ENCODE results near the gene ZNF273.
"Not testable (repeated sequence)": the region's sequence is repeated elsewhere in the genome, so short reads cannot be mapped to it uniquely, and the experiment has no call there.

The ZNF273 gene

DNA sequence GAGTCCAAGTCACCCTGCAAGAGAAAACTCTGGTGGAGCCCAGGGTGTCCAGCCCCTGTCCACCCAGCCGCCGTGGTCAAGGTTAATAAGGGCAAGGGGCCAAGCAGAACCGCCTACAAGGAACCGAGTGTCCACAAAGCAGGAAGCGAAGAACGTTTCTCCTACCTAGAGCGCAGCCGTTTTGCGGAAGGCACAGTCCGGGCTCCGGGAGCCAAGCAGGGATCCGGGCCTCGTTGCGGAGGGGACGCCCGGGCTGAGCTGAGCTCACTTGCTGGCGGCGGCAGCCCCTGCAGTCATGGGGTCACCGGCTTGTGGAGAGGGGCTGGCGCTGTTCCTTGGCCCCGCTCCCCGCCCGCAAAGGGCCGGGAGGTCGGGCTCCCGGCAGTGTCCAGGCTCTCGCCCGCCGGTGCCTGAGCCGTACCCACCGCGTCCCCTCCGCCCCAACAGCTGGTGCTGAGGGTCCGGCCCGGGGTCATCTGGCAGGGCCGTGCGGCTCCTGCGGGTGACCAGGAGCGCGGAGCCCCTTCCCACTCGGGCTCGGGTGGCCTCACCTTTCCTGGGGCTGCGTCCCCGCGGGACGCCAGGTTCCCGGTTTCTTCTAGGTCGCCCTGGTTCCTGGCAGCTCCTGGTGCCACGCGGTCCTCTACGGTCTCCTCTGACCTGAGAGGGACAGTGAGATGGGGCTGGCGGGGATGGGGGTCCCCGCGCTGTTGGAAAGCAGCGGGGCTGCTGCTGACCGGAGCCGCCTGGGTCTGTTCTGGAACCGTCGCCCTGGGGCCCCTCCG, 14.0 kb upstream of the ZNF273 start:
- peak; percentile 41 for DNase-seq (ENCODE audit: low spot score)

DNA sequence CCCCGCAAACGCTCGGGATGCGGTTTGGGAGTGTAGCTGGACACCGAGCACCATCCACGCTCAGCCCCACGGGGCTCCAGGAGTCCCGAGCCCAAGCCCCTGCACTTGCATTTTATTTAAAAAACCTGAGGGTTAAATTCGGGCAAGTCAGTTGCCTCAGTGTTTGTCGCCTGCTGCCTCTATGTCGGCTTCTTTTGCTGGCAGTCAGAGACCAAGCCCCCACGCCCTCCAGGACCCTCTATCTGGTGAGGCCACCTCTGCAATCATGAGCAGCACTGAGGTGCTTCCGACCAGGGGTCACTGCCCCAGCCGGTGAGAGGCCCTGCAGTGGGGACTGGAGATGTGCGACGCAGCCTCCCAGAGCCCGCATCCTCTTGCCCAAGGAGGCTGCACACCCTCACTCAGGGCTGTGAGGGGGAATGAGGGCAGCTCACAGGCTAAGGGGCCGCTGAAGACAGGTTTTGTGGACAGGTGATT, 13.3 kb upstream of the ZNF273 start:
- DNase-seq (ENCODE audit: low spot score) = peak; percentile 6

DNA sequence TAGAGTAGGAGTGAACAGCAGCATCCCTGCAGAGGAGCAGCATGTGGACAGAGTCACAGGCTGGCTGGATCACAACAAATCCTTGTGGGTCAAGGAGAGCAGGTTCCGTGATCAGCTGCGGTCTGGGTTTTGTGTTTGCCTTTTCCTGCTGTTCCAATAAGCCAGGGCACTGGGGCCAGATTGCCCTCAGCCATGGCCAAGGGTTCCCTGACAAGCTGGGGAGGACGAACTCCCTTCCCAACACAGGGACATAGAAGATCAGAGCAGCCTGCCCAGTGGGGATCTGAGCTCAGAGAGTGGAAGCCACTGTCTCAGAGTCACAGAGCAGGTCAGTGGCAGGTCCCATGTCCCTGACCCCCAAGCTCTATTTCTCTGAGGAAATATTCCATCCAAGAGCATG, 12.8 kb upstream of the ZNF273 start:
- not testable (repeated sequence) for DNase-seq (ENCODE audit: low spot score)

DNA sequence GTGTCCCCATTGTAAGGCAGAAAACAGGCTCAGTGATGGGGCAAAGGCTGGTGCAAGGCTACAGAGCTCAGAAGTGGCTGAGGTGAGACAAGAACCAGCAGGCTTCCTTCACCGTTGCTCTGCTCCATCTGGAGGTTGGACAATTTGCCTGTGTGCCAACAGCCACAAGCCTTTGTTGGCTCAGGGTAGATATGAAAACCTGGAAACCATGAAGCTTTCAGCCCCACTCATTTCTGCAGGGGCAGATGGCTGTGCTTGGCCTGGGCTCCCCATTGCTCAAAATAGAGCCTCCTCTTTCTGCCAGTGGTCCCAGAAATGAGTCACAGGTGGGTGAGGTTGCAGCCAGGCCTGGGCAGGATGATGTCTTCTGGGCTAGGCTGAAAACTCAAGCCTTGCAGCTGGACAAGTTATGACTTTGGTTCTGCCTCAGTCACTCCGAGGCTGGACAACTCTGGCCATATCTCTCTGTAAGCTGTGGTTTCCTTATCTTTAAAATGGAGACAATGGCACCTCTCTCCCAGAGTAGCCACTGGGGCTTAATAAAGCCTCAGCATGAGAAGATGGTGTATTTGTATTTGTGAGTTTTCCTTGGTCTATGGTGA, 12.2 kb upstream of the ZNF273 start:
- peak; percentile 5 for DNase-seq (ENCODE audit: low spot score)

DNA sequence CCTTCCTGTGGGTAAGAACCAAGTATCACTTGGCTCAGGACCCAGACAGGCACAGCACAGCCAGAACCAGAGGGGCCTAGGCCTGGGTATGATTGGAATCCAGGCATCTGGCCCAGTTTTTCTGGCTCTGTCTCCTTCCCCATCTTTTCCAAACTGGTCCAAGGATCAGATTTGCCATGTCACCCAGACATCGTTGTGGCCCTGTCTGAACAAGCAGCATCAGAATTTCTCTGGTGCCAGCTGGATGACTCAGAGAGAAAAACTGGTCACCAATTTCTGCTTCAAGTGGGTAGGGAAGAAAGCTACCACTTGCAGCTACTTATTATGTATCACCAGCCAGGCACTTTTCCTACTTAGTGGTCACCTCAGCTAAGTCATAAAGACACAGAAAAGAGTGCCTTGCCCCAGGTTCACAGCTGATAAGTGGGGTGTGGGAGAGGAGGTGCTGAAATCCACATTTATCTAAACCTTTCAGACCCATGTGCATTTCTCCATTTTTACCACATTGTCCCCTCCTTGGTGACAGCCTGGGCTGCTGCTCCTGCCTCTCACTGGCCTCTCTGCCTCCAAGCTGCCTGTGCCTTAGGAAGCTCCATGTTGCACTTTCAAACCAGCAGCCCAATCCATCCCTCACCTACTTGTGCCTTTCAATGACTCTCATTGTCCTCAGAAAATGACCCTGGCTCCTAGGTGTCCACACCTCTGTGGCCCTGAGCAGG, 11.6 kb upstream of the ZNF273 start:
- DNase-seq (ENCODE audit: low spot score) = peak; percentile 15

DNA sequence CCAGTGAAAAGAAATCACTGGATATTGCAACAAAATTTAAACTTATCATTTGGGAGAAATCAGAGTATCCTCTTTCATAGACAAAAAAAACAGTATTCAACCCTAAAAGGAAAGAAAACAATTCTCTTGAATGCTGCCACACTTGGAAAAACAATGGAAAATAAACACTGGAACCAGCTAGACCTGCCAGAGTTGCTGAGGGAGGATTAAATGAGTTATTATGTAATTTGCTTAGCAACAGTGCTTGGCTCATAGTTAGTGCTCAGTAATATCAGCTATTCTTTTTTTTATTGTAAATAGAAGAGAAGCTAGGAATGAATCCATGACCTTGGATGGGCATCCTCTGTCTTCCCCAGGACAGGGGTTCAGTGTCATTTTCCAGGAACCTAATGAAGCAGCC, 11.0 kb upstream of the ZNF273 start:
- DNase-seq (ENCODE audit: low spot score) = no peak

DNA sequence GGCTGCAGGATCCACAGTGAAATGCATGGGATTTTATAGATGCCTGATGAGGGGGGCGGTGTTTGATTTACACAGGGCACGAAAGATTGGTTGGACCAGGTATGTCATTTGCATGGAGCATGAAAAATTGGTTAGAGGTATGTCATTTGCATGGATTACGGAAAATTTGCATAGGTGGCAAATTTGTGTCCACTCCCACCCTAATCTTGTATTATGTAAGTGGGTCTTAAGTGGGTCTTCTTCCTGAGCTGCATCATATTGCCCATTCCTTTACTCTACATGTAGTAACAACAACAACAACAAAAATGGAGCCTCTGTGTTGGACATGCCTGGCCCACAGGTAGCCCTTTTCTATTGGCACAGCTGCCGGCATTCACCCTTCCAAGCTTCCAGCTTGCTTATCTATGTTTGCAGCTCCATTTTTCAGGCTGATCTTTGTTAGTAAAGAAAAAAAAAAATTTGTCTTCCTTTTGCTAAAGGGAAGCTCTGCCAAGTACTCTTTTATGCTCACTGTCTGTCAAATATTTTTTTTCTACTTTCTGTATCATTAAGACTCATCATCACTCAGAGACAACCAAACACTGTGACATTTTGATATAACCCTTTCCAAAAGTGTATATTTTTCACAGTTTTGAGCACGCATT, 10.3 kb upstream of the ZNF273 start:
- DNase-seq (ENCODE audit: low spot score) = no peak

DNA sequence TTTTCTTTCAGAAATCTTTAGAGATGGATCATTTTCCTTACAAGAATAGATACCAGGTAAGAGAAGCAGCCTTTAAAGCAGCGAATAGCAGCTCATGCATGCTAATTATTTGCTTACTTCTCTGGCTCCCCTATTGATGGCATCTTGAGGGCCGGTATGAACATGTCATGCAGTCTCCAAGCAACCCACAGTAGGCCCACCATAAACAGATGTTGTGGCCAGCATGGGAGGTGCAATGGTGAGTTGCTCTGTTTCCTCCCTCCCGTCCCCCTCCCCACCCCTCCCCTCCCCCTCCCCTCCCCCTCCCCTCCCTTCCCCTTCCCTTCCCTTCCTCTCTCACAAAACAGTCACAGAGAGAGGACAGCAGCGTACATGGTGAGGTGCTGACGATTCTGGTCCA, 9.7 kb upstream of the ZNF273 start:
- DNase-seq (ENCODE audit: low spot score) = no peak

DNA sequence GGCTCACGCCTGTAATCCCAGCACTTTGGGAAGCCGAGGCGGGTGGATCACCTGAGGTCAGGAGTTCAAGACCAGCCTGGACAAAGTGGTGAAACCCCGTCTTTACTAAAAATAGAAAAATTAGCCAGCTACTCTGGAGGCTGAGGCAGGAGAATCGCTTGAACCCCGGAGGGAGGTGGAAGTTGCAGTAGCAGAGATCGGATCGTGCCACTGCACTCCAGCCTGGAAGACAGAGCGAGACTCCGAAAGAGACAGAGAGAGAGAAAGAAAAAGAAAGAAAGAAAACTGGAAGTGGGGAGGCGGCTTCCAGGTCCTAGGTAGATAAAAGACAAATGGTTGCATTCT, 640 bp upstream of the ZNF273 start:
- DNase-seq (ENCODE audit: low spot score) = not testable (repeated sequence)

DNA sequence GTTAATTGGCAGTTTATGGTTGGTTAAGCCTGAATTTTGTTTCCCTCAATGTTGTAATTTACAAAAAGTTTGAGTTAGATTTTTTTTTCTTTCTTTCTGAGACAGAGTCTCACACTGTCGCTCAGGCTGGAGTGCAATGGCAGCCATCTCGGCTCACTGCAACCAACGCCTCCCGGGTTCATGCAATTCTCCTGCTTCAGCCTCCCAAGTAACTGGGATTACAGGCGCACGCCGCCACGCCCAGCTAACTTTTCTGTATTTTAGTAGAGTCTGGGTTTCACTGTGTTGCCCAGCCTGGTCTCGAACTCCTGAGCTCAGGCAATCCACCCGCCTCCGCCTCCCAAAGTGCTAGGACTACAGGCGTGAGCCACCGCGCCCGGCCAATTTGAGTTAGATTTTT, 935 bp downstream of the ZNF273 start:
- DNase-seq (ENCODE audit: low spot score) = no peak

DNA sequence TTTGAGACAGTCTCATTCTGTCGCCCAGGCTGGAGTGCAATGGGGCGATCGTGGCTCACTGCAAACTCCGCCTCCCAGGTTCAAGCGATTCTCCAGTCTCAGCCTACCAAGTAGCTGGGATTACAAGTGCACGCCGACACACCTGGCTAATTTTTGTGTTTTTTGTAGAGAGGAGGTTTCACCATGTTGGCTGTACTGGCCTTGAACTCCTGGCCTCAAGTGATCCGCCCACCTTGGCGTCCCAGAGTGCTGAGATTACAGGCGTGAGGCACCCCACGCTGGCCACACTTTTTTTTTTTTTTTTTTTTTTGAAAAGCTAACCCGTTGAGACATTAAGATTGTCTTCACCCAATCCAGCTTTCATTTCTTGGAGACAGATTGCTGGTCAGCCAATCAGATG, 2.1 kb downstream of the ZNF273 start:
- DNase-seq (ENCODE audit: low spot score) = no peak

DNA sequence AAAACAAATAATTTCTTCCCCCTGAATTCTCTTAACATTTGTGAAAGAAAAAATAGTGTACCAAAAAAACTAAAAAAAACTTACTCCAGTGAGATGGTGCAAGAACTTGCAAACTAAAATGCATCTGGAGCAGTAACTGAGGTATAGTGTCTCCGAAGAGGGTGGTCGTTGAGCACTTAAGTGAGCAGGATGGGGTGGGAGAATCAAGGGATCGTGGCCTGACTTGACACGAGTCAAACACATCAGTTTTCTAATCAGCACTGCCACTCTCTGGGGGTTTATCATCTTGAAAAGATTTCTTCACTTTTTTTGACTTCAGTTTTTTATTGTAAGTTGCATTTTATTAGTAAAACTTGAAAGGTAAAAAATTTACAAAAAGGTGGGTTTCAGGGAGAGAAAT, 2.5 kb downstream of the ZNF273 start:
- DNase-seq (ENCODE audit: low spot score) = no peak

DNA sequence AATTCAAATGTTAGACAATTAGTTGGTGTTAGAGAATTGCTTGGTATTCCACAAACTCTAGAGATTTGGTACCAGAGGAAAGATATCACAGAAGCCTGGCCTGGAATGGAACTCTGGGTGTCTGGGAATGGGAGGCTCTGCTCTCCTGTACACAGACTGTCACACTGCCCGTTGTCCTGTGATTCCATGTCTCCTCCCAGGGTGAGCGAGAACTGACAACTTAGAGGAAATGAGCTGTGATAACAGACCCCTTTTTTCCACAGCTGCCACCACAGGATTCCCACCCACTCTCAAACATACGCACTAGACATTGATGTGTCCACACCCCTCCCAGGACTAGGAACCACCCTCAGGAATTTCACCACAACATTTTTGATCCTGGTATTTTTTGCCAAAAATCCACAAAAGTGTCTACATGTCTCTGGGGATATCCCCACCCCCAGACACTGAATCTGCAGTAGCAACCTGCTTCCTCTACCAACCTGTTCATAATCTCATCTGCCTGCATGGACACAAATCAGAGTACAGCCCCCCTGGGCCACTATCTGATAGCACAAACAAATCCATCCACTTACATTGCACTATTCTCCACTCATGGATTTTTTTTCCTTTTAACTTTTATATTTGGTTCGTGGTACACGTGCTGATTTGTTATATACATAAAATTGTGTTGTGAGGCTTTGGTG, 4.7 kb downstream of the ZNF273 start:
- DNase-seq (ENCODE audit: low spot score) = peak; percentile 4

DNA sequence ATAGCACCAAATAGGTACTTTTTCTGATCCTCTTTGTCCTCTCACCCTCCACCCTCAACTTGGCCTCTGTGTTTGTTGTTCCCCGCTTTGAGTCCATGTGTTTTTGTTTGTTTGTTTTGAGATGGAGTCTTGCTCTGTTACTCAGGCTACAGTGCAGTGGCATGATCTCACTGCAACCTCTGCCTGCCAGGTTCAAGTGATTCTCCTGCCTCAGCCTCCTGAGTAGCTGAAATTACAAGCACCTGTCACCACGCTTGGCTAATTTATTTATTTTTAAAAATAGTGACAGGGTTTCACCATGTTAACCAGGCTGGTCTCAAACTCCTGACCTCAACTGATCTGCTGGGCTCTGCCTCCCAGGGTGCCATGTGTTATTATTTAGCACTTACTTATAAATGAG, 5.3 kb downstream of the ZNF273 start:
- DNase-seq (ENCODE audit: low spot score) = no peak

DNA sequence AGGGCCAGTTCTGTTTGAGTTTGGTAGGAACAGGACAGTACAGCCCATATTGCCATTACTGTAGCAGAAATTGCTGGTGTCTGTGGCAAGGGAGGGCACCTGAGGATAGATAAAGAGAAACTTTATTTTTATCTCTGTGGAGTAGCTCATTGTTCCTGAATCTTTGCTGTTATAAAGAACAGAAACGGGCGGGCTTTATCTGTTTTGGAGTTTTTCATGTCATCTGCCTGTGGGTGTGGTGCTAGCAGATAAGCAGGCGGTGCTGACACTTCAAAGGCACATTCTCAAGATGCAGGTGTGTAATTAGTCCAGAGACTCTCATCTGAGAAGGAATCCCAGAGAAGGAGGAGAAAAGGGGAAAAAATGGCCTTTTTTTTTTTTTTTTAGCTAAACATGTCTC, 11.5 kb downstream of the ZNF273 start:
- no peak for DNase-seq (ENCODE audit: low spot score)

DNA sequence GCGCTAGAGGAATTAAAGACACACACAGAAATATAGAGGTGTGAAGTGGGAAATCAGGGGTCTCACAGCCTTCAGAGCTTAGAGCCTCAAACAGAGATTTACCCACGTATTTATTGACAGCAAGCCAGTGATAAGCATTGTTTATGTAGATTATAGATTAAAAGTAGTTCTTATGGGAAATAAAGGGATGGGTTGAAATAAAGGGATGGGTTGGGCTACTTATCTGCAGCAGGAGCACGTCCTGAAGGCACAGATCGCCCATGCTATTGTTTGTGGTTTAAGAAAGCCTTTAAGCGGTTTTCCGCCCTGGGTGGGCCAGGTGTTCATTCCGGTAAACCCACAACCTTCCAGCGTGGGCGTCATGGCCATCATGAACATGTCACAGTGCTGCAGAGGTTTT, 12.2 kb downstream of the ZNF273 start:
- not testable (repeated sequence) for DNase-seq (ENCODE audit: low spot score)

DNA sequence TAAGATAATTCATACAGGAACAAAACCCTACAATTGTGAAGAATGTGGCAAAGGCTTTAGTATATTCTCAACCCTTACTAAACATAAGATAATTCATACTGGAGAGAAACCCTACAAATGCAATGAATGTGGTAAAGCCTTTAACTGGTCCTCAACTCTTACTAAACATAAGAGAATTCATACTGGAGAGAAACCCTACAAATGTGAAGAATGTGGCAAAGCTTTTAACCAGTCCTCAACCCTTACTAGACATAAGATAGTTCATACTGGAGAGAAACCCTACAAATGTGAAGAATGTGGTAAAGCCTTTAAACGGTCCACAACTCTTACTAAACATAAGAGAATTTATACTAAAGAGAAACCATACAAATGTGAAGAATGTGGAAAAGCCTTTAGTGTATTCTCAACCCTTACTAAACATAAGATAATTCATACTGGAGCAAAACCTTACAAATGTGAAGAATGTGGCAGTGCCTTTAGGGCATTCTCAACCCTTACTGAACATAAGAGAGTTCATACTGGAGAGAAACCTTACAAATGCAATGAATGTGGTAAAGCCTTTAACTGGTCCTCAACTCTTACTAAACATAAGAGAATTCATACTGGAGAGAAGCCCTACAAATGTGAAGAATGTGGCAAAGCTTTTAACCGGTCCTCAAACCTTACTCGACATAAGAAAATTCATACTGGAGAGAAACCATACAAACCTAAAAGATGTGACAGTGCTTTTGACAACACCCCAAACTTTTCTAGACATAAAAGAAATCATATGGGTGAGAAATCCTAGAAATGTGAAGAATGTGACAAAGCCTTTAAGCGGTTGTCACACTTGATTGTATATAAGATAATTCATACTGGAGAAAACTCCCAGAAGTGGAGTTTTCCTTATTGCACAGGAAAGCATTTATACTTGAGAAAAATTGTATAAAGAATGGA, 25.4 kb downstream of the ZNF273 start:
- DNase-seq (ENCODE audit: low spot score) = not testable (repeated sequence)

DNA sequence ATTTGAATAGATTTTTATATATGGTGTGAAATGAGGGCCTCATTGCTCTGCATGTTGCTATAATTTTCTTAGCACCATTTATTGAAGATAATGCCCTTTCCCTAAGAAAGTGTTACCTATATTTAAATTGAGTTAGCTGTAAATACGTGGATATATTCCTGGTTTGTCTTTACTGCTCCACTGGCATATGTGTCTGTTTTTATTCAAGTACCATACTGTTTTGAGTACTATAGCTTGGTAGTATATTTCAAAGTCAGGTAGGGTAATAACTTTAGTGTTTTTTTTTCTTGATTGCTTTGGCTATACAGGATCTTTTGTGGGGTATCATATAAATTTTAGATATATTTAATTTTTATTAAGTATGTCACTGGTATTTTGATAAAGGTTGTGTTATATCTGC, 31.4 kb downstream of the ZNF273 start:
- no peak for DNase-seq (ENCODE audit: low spot score)

DNA sequence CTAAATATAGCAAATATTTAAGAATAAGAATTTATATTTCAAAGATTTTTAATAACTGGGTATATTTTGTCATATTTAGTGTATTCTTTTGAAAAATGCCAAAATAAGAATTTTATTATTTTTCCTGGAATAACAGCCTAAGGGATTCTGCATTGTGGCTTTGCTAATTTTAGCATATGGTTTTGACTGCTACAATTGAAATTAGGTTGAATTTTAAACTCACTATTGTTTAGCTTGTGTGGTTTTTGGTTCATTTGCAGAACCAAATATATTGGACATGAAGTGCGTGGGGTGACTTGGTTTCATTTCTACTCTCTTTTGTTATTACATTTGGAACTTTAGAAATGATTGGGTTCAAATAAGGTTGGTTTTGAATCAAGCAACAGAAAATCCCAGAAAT, 35.5 kb downstream of the ZNF273 start:
- DNase-seq (ENCODE audit: low spot score) = no peak

DNA sequence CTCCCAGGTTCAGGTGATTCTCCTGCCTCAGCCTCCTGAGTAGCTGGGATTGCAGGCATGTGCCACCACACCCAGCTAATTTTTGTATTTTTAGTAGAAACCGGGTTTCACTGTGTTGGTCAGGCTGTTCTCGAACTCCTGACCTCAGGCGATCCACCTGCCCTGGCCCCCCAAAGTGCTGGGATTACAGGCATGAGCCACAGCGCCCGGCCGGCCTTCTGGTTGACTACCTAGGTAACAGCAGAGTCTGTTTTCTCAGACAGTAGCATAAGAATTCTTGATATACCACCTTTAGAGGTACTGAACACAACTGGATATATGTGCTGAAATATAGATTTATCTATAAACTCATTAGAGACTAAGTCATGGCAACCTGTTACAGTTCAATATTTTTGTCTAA, 36.9 kb downstream of the ZNF273 start:
- not testable (repeated sequence) for DNase-seq (ENCODE audit: low spot score)
